ENCODE measurements around the gene FMNL1. TPM values are rescaled to one million over a fixed set of nuclear protein-coding genes. Genes with fewer than 3 reads are reported as not detected.
"Not testable (repeated sequence)": the region's sequence is repeated elsewhere in the genome, so short reads cannot be mapped to it uniquely, and the experiment has no call there.

Gene FMNL1
- polyA plus RNA-seq, 3 donors from 2014 or later = 17.6 to 66.7 (median 25.3) TPM

DNA sequence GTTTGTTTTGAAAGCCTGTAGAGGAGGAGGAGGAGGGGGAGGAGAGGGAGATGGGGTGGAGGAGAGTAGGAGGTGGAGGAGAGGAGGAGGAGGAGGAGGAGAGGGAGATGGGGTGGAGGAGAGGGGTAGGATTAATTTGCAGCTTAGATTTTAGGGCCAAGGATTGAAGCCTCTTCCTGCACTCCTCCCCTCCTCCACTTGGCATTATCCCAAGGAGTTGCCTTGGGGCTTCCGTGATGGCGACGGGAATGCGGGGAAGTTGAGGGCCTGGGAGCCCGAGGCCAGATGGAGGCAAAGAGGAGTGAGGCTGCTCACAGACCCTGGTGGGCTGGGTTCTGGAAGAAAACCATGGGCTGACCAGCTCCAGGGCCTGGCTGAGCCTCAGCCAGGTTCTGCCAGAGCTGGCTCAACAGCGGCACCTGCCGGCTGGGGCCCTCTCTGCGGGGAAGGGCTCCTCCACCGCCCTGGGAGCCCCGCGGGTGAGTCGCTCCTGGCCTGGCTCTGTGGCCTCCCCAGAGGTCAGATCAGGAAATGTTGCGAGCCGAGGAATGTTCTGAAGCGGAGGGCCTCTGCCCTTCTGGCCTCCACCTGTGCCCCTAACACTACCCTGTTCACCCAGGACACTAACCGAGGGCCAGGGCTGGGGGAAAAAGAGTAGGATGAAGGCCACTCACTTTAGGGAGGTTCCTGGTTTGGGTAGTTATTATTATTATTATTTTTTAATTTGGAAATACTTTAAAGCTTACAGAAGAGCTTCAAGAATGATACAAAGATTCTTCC is 23.9 kb upstream of the FMNL1 start:
- Mint-ChIP-seq H3K9me3 (no peaks in the 10 kb centered on the region), H3K4me3 (no peak overlapping the region), H3K27ac (no peak overlapping the region), H3K27me3 (ENCODE audit: low read depth in 3 of 3) (peaks cover 0 to 2% (median 0%) of the 10 kb centered on the region in 3 donors), H3K36me3 (peaks cover 0 to 4% (median 0%) of the 10 kb centered on the region in 3 donors), H3K4me1 (no peaks in the 10 kb centered on the region)
- peak; percentile 83 to 86 (median 85) for DNase-seq

DNA sequence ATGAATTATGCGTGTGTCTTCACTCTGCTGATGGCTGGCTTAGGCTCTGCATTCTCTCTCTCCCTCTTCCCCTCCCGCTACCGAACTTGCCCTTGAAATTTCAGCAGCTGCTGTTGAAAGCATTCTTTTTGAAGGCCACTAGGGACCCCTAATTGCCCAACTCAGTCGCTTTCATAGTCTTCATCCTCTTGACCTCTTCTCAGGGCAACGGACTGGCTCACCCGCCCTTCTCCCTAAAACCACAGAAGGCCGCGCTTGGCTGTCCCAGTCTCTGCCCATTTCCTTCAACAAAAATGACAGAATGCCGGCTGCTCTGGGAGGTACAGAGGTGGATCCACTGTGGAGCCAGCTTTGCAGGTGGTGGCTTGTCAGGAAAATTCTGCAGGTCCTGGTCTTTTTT is 21.0 kb upstream of the FMNL1 start:
- no peak overlapping the region for H3K4me3 Mint-ChIP-seq
- H3K36me3 Mint-ChIP-seq = peaks cover 0 to under 1% (median 0%) of the 10 kb centered on the region in 3 donors
- peaks cover 0 to 2% (median 0%) of the 10 kb centered on the region in 3 donors for H3K27me3 Mint-ChIP-seq (ENCODE audit: low read depth in 3 of 3)
- no peaks in the 10 kb centered on the region for H3K4me1 Mint-ChIP-seq
- no peak for DNase-seq
- no peaks in the 10 kb centered on the region for H3K9me3 Mint-ChIP-seq
- H3K27ac Mint-ChIP-seq = peak overlapping the region in 1 of 6 donors; percentile 30

DNA sequence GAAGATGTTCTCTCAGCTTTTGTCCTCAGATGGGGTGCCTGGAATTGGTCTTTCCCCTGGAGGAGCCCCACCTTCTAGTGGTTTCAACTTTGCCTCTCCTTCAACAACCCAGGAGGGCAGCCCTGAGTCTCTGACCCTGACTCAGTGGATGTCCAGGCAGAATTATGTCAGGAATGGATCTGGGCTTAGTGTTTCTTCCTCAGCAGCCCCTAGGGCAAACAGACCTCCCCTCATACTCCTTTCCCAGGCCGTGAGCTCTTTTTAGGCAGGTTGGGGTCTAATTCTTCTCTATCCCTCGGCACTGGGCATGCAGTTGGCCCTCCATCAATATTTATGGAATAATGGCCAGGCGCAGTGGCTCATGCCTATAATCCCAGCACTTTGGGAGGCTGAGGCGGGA is 20.2 kb upstream of the FMNL1 start:
- peaks cover 0 to 2% (median 0%) of the 10 kb centered on the region in 3 donors for H3K27me3 Mint-ChIP-seq (ENCODE audit: low read depth in 3 of 3)
- H3K36me3 Mint-ChIP-seq = no peaks in the 10 kb centered on the region
- no peak overlapping the region for H3K27ac Mint-ChIP-seq
- no peaks in the 10 kb centered on the region for H3K9me3 Mint-ChIP-seq
- no peaks in the 10 kb centered on the region for H3K4me1 Mint-ChIP-seq
- no peak for DNase-seq
- no peak overlapping the region for H3K4me3 Mint-ChIP-seq

DNA sequence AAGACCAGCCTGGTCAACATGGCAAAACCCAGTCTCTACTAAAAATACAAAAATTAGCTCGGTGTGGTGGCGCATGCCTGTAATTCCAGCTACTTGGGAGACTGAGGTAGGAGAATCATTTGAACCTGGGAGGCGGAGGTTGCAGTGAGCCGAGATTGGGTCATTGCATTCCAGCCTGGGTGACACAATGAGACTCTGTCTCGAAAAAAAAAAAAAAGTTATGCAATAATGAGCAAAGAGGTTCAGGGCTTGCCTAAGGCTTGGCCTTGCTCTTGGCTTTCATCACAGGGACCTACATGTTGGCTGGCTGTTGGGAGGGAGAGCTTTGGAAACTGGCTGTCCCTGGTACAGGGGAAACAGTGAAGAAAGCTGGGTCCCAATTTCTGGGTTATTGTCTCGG is 19.8 kb upstream of the FMNL1 start:
- not testable (repeated sequence) for H3K9me3 Mint-ChIP-seq; H3K4me3 Mint-ChIP-seq; H3K27me3 Mint-ChIP-seq (ENCODE audit: low read depth in 3 of 3); H3K27ac Mint-ChIP-seq; H3K36me3 Mint-ChIP-seq; H3K4me1 Mint-ChIP-seq; DNase-seq

DNA sequence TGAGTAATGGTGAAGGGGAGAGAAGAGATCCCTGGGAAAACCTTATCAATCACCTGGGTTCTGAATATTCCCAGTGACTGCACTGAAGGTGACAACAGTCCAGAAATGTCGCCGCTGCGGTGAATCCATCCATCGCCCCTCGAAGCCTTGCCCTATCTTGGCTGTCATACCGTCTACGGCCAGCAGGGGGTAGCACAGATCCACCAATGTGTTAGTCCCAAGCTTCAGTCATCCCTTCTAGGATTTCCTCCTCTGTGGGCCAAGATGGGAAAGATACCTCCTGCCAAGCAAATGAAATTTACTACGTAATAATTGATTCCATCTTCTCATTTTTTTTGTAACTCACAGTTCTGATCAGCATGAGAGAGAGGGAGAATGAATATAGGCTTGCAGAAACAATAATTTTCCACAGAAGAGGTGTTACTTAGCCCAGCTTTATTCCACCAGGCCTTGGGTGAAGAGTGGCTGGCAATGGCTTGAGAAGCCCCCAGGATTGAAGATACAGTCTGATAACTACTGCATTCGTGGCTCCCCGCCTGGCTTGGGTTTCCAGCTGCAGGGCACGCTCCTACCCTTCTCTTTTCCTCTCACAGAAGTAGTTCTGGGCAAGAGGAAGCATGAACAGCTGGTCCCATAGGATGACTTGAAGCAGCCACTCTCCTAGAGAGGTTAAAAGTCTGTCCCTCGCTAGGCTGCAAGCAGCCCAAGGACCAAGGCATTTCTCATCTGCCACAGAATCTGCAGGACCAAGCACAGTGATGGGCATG is 2.6 kb upstream of the FMNL1 start:
- no peaks in the 10 kb centered on the region for H3K9me3 Mint-ChIP-seq
- peak overlapping the region; percentile 52 to 87 (median 79) for H3K4me3 Mint-ChIP-seq
- peaks cover 40 to 43% of the 10 kb centered on the region in 2 donors for H3K4me1 Mint-ChIP-seq
- peak overlapping the region; percentile 21 to 91 (median 84) for H3K27ac Mint-ChIP-seq
- peaks cover 13 to 26% (median 16%) of the 10 kb centered on the region in 3 donors for H3K27me3 Mint-ChIP-seq (ENCODE audit: low read depth in 3 of 3)
- peaks cover 4 to 13% (median 10%) of the 10 kb centered on the region in 3 donors for H3K36me3 Mint-ChIP-seq
- DNase-seq = peak; percentile 78 to 82 (median 82)

DNA sequence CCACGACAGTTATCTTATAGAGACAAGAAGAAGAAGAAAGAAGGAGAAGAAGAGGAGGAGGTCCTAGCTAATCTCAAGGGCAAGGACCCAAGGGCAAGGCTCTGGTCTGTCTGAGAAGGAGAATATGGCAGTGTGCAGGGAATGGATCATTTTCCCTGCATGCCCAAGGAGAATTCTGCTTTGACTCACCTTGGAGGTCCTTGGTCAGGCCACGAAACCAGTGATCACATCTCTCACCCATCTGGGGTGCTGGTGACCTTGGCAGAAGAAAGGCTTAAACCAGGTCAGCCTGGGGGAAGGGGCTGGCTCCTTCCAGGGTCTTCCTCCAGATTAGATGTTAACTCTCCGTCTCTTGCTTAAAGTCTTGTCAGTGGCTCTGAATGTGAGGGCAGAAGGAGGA is 1.6 kb upstream of the FMNL1 start:
- DNase-seq = no peak
- Mint-ChIP-seq H3K27ac (peak overlapping the region; percentile 75 to 91 (median 84)), H3K4me3 (peak overlapping the region; percentile 74 to 87 (median 83)), H3K9me3 (no peaks in the 10 kb centered on the region), H3K4me1 (peaks cover 50 to 53% of the 10 kb centered on the region in 2 donors), H3K27me3 (ENCODE audit: low read depth in 3 of 3) (peaks cover 13 to 31% (median 20%) of the 10 kb centered on the region in 3 donors), H3K36me3 (peaks cover 4 to 13% (median 8%) of the 10 kb centered on the region in 3 donors)

DNA sequence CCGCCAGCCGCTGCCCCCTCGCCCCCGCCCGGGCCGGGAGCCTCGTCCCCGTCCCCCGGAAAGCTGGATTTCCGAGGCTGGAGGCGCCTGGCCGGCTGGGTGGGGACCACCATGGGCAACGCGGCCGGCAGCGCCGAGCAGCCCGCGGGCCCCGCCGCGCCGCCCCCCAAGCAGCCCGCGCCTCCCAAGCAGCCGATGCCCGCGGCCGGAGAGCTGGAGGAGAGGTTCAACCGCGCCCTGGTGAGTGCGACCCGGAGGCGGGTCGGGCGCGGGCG is 266 bp downstream of the FMNL1 start:
- H3K4me3 Mint-ChIP-seq = peak overlapping the region in 3 of 5 donors; percentile 98 to 100 (median 99)
- H3K27ac Mint-ChIP-seq = peak overlapping the region in 2 of 6 donors; percentile 99 to 100
- no peak for DNase-seq
- peaks cover 29 to 49% (median 30%) of the 10 kb centered on the region in 3 donors for H3K27me3 Mint-ChIP-seq (ENCODE audit: low read depth in 3 of 3)
- H3K36me3 Mint-ChIP-seq = peaks cover 4 to 6% (median 5%) of the 10 kb centered on the region in 3 donors
- peaks cover 65 to 69% of the 10 kb centered on the region in 2 donors for H3K4me1 Mint-ChIP-seq
- no peaks in the 10 kb centered on the region for H3K9me3 Mint-ChIP-seq

DNA sequence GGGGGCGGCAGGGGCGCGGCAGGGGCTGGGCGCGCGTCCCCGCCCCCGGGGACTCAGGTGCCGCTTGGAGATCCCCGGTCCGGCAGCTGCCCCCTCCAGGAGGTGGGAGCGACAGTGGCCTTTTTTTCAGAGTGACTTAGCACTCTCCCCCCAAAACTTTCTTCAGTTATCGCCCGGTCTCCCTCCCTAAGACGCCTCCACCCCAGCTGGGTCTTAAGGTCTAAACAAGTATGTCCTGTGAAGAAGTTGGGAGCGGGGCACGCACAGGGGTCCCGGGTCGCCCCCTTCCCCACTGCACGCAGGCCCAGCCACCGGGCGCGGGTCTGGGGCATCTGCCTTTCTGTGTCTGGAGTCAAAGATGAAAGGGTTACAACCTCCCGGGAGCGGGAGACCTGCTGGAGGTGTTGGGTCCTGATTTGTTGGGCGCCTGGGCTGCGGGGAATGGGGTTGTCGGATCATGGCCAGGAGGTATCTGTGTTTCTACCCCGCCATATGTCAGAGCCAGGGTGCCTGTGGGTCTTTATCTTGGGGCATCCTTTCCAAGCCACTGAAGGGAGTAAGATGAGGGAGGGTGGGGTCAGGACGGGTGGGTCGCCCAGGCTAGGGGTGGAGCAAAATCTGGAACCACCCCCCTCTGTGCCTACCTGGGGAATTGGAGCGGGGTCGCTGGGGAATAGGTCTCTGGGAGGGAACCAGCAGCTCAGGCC is 757 bp downstream of the FMNL1 start:
- H3K36me3 Mint-ChIP-seq = peaks cover 4 to 6% (median 5%) of the 10 kb centered on the region in 3 donors
- peaks cover 29 to 54% (median 30%) of the 10 kb centered on the region in 3 donors for H3K27me3 Mint-ChIP-seq (ENCODE audit: low read depth in 3 of 3)
- peak overlapping the region; percentile 98 to 100 (median 99) for H3K27ac Mint-ChIP-seq
- no peaks in the 10 kb centered on the region for H3K9me3 Mint-ChIP-seq
- H3K4me1 Mint-ChIP-seq = peaks cover 69 to 73% of the 10 kb centered on the region in 2 donors
- DNase-seq = peak in 2 of 3 donors; percentile 45 to 52
- peak overlapping the region; percentile 95 to 100 (median 99) for H3K4me3 Mint-ChIP-seq

DNA sequence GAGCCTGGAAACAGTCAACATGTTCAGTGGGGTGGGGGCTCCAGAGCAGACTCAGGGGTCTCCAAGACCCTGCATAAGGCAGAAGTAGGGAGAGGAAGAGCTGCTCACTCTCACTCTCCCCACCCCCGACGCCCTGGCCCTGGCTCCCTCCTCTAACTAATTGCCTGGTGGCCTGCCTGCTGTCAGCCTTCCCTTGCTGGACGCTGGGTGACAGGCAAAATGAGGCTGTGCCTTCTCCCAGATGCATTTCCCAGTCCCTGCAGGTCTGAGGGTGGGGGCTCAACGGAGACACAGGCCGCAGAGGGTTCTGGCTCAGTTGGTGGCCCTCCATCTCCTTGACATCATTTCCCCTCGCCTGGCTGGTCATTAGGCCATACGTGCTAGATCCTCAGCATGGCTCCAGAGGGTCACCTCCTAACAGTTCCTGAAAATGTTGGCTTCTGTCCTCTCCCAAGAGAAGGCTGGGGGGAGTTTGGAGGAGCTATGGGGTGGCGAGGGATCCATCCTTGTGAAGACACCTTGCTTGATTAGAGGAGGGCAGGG is 1.4 kb downstream of the FMNL1 start:
- H3K36me3 Mint-ChIP-seq = peaks cover 4 to 6% (median 5%) of the 10 kb centered on the region in 3 donors
- peak overlapping the region; percentile 95 to 100 (median 99) for H3K4me3 Mint-ChIP-seq
- DNase-seq = no peak
- peaks cover 76 to 80% of the 10 kb centered on the region in 2 donors for H3K4me1 Mint-ChIP-seq
- H3K27ac Mint-ChIP-seq = peak overlapping the region; percentile 98 to 100 (median 99)
- peaks cover 29 to 56% (median 32%) of the 10 kb centered on the region in 3 donors for H3K27me3 Mint-ChIP-seq (ENCODE audit: low read depth in 3 of 3)
- H3K9me3 Mint-ChIP-seq = no peaks in the 10 kb centered on the region

DNA sequence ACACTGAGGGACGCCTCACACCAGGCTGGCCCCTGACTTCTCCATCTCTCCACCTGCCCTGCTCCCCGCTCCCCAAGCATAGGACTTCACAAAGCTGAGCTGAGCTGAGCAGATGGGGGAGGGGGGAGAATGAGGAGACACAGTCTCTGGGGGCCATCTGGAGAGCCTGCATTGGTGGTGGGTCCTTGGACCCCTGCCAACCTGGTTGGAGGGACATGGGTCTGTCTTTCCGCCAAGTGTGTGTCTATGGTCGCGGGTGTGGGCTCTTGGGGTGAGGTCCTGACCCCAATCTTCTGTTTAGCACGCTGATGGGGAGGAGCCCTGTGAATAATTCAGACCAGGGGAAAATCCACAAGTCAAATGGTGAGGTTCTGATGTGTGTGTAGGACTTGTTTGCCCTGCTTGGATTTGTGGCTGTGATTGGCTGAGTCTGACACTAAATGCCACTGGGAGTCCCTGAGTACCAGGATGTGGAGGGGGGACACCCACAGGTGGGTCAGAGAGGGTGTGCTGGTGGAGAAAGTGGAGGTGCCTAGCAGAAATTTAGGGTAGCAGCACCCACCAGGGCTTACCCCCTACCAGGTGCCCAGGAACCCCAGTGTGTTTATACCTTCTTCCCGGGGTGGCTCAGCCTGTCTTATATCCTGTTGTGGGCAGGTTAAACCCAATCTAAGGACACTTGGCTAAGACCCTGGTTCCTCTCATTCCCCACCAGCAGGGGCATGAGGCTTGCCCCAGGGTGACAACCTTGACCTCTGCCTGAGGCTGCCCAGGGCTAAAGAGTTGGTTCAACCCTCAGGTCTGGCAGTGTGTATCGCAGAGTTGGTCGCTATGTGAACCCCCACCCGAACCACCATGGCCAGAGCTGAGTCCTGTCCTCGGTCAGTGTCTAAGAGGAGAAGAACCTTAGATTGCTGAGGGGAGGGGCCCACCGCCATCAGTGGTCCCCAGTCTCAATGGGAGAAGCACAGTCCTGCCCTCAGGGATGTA is 2.1 kb downstream of the FMNL1 start:
- Mint-ChIP-seq H3K36me3 (peaks cover 2 to 5% (median 3%) of the 10 kb centered on the region in 3 donors), H3K4me3 (peak overlapping the region; percentile 95 to 100 (median 99)), H3K9me3 (no peaks in the 10 kb centered on the region), H3K27me3 (ENCODE audit: low read depth in 3 of 3) (peaks cover 29 to 59% (median 32%) of the 10 kb centered on the region in 3 donors), H3K27ac (peak overlapping the region; percentile 98 to 100 (median 99)), H3K4me1 (peaks cover 80 to 86% of the 10 kb centered on the region in 2 donors)
- DNase-seq = peak; percentile 69 to 74 (median 73)

DNA sequence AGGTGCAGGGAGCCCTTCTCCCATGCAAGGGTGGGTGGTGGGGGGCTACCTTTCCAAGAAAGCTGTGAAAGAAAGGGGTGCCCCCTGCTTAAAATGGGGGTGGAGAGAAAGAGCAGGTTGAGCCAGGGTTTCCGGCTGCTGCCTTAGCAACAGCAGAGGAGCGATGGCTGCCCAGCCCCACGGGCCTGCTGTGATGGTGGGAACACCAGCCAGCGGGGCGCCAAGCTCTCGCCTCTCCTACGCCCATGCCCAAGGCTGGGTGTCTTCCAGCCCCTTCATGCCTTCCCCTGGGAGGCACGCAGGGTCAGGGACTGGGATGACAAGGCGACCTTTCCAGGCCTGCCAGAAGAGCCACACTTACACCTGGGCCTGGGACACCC is 3.0 kb downstream of the FMNL1 start:
- H3K27me3 Mint-ChIP-seq (ENCODE audit: low read depth in 3 of 3) = peaks cover 34 to 64% (median 38%) of the 10 kb centered on the region in 3 donors

DNA sequence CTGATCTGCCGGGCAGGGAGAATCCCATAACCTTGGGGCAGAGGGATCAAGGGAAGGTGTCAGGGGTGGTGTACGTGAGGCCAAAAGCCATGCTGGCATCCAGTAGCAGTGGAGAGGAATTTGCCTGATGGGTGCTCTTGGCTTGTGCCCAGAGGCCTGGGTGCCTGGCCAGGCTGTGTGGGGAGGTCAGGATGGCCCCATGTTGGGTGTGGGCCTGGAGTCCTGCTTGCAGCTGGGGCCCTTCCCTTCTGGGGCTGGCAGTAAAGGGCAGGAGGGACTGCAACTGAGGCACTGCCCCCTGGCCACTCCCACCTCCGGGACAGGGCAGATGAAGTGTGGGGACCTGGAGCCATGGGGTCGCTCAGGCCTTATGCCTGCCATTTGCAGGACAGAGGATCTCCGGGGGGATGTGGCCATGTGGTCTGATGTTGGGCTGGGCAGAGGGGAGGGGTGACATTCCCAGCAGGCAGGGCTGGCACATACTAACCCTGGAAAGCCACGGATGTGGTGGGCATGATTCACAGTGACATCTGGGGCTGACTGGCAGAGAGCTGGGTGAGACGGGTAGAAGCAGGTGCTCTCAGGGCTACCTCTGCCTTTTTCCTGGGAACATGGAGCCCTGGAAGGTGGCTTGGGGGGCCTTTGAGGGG is 3.5 kb downstream of the FMNL1 start:
- Mint-ChIP-seq H3K9me3 (no peaks in the 10 kb centered on the region), H3K36me3 (peaks cover 0 to 4% (median 0%) of the 10 kb centered on the region in 3 donors), H3K27ac (peak overlapping the region; percentile 98 to 100 (median 99)), H3K4me1 (peaks cover 80 to 86% of the 10 kb centered on the region in 2 donors), H3K27me3 (ENCODE audit: low read depth in 3 of 3) (peaks cover 34 to 68% (median 37%) of the 10 kb centered on the region in 3 donors), H3K4me3 (peak overlapping the region; percentile 95 to 100 (median 99))
- DNase-seq = peak in 2 of 3 donors; percentile 36 to 38

More for the DNA sequence above, 3.0 kb downstream of the FMNL1 start:
- no peak for DNase-seq
- Mint-ChIP-seq H3K4me1 (peaks cover 80 to 86% of the 10 kb centered on the region in 2 donors), H3K9me3 (no peaks in the 10 kb centered on the region), H3K4me3 (peak overlapping the region; percentile 95 to 100 (median 99)), H3K36me3 (peaks cover 0 to 4% (median 0%) of the 10 kb centered on the region in 3 donors), H3K27ac (peak overlapping the region; percentile 98 to 100 (median 99))

Data from immature natural killer cell (primary cell).